K562 (cell line): Measurements from ENCODE around the gene RTP3.

Source experiments
- BRF1 ChIP-seq: IDR thresholded peaks from 3 replicates; pipeline ENCODE4 v1.6.1; 2011; ENCODE audit warnings: borderline replicate concordance, mild to moderate bottlenecking; ENCODE audit not compliant: insufficient read length; ENCODE audit errors: extremely low read depth
- CTCF ChIP-seq, 3 experiments: IDR thresholded peaks in 2 of 3; conservative IDR thresholded peaks in 1 of 3; 2 replicates each; pipeline ENCODE4 v1.5.1; 2011 to 2012; ENCODE audit warnings: low read length in 3 of 3, mild to moderate bottlenecking in 3 of 3, control low read depth in 2 of 3, improper control_type of control experiment in 1 of 3, inconsistent platforms in 1 of 3, low read depth in 1 of 3, mixed read lengths in 1 of 3, moderate library complexity in 1 of 3; ENCODE audit not compliant: insufficient read depth in 2 of 3
- DNMT1 ChIP-seq: fragments of 450-650 bp; IDR thresholded peaks from 2 replicates; pipeline ENCODE4 v1.6.1; 2016; ENCODE audit warnings: antibody characterized with exemption, mild to moderate bottlenecking
- FOXO4 ChIP-seq: fragments of 450-650 bp; formaldehyde crosslinking; IDR thresholded peaks from 2 replicates; pipeline ENCODE4 v1.4.0; 2020; ENCODE audit warnings: mild to moderate bottlenecking, moderate library complexity
- RAD21 ChIP-seq, 2 experiments: fragments of 250-450 bp in 1 of 2; fragments of 450-650 bp in 1 of 2; sonication (Bioruptor Pico) in 1 of 2; formaldehyde crosslinking in 1 of 2; IDR thresholded peaks in 1 of 2; conservative IDR thresholded peaks in 1 of 2; 2 replicates each; pipeline versions ENCODE4 v1.4.0 to v1.8.0; 2020 to 2022; ENCODE audit warnings: mild to moderate bottlenecking in 2 of 2, moderate library complexity in 1 of 2

- TF ChIP-seq CTCF (IDR thresholded peaks at IDR 0.05 in 2 of 3, conservative IDR thresholded peaks at IDR 0.05 in 1 of 3; ENCODE audit: insufficient read depth in 2 of 3, low read depth in 1 of 3, low read length in 3 of 3) (no peak), BRF1 (no peak), DNMT1 (no peak), RAD21 (CRISPR knock-in tag; conservative IDR thresholded peaks at IDR 0.05 in 1 of 2, IDR thresholded peaks at IDR 0.05 in 1 of 2) (no peak), FOXO4 (CRISPR knock-in tag) (no peak)
These were observed 42.3 kb upstream of the RTP3 start for GRCh38 chr3:46455231-46456115.
